Measurements from ENCODE around the gene ADIPOQ.
"Not testable (repeated sequence)": the region's sequence is repeated elsewhere in the genome, so short reads cannot be mapped to it uniquely, and the experiment has no call there.

The ADIPOQ gene

DNA sequence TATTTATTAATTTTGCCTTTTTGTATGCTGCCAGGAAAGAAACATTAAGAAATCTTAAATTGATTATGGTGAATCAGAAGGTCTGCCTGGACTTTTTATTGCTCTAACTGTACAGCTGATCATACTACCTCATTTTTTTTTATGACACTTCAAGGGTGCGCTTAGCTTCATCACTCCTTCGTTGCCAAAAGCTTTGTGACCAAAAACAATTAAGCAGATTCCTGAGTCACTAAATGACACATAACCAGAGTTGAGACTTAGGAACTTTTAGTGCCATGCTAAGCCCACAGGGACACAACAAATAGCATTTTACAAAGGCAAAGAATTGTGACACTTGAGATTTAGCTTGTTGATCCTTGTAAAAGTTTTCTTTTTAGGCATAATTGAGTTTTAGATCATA is 4.9 kb downstream of the ADIPOQ start:
- H3K27ac ChIP-seq, result no peak overlapping the region
- TF ChIP-seq, protein P1, sequence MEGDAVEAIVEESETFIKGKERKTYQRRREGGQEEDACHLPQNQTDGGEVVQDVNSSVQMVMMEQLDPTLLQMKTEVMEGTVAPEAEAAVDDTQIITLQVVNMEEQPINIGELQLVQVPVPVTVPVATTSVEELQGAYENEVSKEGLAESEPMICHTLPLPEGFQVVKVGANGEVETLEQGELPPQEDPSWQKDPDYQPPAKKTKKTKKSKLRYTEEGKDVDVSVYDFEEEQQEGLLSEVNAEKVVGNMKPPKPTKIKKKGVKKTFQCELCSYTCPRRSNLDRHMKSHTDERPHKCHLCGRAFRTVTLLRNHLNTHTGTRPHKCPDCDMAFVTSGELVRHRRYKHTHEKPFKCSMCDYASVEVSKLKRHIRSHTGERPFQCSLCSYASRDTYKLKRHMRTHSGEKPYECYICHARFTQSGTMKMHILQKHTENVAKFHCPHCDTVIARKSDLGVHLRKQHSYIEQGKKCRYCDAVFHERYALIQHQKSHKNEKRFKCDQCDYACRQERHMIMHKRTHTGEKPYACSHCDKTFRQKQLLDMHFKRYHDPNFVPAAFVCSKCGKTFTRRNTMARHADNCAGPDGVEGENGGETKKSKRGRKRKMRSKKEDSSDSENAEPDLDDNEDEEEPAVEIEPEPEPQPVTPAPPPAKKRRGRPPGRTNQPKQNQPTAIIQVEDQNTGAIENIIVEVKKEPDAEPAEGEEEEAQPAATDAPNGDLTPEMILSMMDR (conservative IDR thresholded peaks at IDR 0.05), result no peak

DNA sequence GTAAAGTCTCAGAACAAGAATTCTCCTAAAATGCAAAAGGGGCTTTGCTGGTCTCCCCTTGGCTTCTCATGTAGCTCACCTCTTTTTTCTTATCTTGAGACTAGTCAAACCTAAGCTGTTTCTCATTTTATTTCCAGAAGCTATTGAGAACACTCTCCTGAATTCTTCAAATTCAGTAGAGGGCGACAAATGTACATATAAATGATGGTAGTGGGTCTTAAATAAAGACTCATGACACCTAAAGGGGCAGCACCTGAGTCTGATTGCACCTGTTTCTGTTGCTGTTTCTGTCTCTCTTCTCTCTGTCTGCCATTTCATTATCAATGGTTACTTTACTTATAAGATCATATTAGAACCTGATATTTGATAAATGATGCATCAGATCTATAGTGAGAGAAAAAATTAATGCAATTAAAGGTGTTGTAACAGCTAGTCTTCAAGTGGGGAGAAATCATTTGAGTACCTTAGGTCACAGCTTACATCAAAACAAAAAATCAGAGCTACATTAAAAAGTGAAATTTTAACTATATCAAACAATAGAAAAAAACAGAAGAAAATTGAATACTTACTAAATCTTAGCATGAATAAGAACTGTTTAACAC is 7.0 kb downstream of the ADIPOQ start:
- TF ChIP-seq, protein P1 (conservative IDR thresholded peaks at IDR 0.05), result peak; percentile 70
- H3K27ac ChIP-seq, result no peak overlapping the region

DNA sequence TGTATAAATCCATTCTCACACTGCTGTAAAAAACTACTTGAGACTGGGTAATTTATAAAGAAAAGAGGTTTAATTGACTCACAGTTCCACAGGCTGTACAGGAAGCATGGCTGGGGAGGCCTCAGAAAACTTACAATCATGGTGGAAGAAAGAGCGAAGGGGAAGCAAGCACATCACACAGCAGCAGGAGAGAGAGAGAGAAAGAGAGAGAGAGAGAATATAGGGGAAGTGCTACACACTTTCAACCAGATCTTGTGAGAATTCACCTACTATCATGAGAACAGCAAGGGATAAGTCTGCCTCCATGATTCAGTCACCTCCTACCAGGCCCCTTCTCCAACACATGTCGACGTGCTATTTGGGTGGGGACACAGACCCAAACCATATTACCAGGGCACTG is 9.3 kb downstream of the ADIPOQ start:
- H3K27ac ChIP-seq, result not testable (repeated sequence)

DNA sequence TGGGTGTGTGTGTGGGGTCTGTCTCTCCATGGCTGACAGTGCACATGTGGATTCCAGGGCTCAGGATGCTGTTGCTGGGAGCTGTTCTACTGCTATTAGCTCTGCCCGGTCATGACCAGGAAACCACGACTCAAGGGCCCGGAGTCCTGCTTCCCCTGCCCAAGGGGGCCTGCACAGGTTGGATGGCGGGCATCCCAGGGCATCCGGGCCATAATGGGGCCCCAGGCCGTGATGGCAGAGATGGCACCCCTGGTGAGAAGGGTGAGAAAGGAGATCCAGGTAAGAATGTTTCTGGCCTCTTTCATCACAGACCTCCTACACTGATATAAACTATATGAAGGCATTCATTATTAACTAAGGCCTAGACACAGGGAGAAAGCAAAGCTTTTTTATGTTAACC is 10.5 kb downstream of the ADIPOQ start:
- no peak overlapping the region for H3K27ac ChIP-seq
- TF ChIP-seq, protein P1 (conservative IDR thresholded peaks at IDR 0.05), result no peak

DNA sequence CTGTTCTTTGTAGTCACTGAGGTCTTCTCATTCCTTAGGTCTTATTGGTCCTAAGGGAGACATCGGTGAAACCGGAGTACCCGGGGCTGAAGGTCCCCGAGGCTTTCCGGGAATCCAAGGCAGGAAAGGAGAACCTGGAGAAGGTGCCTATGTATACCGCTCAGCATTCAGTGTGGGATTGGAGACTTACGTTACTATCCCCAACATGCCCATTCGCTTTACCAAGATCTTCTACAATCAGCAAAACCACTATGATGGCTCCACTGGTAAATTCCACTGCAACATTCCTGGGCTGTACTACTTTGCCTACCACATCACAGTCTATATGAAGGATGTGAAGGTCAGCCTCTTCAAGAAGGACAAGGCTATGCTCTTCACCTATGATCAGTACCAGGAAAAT is 11.6 kb downstream of the ADIPOQ start:
- TF ChIP-seq, protein P1 (conservative IDR thresholded peaks at IDR 0.05), result no peak
- H3K27ac ChIP-seq, result no peak overlapping the region

DNA sequence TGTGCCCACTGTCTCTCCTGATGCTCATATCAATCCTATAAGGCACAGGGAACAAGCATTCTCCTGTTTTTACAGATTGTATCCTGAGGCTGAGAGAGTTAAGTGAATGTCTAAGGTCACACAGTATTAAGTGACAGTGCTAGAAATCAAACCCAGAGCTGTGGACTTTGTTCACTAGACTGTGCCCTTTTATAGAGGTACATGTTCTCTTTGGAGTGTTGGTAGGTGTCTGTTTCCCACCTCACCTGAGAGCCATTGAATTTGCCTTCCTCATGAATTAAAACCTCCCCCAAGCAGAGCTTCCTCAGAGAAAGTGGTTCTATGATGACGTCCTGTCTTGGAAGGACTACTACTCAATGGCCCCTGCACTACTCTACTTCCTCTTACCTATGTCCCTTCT is 12.4 kb downstream of the ADIPOQ start:
- TF ChIP-seq, protein P1 (conservative IDR thresholded peaks at IDR 0.05), result no peak
- H3K27ac ChIP-seq, result no peak overlapping the region

DNA sequence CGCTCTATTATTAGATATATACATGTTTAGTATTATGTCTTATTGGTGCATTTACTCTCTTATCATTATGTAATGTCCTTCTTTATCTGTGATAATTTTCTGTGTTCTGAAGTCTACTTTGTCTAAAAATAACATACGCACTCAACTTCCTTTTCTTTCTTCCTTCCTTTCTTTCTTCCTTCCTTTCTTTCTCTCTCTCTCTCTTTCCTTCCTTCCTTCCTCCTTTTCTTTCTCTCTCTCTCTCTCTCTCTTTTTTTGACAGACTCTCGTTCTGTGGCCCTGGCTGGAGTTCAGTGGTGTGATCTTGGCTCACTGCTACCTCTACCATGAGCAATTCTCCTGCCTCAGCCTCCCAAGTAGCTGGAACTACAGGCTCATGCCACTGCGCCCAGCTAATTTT is 15.2 kb downstream of the ADIPOQ start:
- H3K27ac ChIP-seq, result no peak overlapping the region
- TF ChIP-seq, protein P1 (conservative IDR thresholded peaks at IDR 0.05), result no peak

DNA sequence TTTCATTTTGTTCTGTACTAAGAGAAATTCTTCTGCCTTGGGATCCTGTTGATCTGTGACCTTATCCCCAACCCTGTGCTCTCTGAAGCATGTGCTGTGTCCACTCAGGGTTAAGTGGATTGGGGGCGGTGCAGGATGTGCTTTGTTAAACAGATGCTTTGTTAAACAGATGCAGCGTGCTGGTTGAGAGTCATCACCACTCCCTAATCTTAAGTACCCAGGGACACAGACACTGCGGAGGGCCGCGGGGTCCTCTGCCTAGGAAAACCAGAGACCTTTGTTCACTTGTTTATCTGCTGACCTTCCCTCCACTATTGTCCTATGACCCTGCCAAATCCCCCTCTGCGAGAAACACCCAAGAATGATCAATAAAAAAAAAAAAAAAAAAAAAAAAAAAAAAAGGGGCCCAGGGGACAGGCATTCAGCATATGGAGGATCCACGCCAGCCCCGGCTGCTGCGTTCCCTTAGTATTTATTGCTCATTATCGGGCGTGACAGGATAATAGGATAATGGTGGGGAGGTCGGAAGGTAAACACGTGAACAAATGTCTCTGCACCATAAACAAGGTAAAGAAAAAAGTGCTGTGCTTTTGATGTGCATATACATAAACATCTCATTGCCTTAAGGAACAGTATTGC is 22.8 kb downstream of the ADIPOQ start:
- not testable (repeated sequence) for H3K27ac ChIP-seq

DNA sequence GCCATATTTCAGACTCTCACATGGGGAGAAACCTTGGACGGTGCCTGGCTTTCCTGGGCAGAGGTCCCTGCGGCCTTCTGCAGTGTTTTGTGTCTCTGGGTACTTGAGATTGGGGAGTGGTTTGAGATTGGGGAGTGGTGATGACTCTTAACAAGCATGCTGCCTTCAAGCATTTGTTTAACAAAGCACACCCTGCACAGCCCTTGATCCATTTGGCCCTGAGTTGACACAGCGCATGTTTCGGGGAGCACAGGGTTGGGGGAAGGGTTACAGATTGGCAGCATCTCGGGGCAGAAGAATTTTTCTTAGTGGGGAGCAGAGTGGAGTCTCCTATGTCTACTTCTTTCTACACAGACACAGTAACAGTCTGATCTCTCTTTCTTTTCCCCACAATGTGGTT is 23.6 kb downstream of the ADIPOQ start:
- not testable (repeated sequence) for H3K27ac ChIP-seq
